ENCODE data around the gene CTSA.
"Not testable (repeated sequence)": the region's sequence is repeated elsewhere in the genome, so short reads cannot be mapped to it uniquely, and the experiment has no call there.

CTSA gene

DNA sequence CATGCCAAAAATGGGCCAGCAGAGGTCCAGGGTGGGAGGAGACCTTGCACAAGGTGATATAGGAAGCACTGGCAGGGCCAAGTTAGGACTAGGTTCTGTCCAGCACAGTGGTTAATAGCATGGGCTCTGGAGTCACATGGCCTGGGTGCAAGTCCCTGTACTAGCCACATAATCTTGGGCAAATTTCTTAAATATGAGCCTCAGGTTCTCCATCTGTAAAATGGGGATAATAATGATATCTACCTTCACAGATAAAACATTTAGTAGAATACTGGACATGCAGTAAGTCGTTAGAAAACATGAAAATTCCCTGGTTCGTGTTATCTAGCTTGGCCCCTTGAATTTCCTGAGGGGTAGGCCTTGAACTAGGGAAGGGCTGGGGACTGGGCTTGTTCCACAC lies 6.2 kb downstream of the CTSA start:
- no peak for DNase-seq

DNA sequence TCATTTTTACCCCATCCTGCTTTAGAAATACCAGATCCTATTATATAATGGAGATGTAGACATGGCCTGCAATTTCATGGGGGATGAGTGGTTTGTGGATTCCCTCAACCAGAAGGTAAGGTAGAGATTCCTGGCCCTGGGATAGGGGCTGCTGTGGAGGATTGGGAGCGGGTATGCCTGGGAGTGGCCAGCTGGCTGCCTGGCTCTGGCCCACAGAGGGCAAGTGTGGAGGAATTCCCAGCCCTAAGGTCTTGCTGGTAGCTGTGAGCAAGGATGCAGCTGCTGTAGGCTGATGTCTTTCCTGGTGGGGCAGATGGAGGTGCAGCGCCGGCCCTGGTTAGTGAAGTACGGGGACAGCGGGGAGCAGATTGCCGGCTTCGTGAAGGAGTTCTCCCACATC lies 6.6 kb downstream of the CTSA start:
- no peak for DNase-seq

GRCh38 chr20:45898285-45898684 lies 7.2 kb downstream of the CTSA start:
- DNase-seq = no peak

DNA sequence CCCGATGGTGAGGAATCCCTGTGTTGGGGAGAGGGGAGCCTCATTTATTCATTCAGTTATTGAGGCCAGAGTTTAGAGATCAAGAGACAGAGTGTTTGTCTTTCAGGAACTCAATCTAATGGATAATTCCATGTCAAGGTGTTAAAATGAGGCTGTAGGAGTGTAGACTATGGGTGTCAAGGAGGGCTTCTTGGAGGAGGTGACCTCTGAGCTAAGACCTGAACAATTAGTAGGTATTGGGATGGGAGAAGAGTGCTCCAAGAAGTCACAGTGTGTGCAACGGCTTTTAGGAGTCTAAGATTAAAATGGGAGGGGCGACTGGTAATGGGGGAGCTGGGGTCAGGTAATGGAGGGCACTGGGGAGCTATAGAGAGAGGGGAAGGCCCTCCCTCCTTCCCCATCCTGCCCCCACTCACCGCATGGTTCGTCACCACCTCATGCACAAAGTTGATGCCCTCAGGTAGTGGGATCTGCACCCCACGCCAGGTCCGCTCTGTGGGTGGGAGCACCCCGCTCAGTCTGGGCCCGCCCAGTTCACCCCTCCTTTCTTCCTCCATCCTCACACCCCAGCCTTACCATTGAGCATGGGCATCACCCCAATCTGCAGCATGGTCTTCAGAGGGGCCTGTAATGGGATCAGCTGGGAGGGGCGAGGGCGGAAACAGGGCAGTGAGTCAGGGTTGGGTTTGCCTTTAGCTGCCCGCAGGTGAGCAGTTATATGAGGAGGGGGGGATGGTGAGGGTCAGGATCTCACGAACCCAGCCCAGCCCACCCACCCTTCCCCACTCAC lies 8.1 kb downstream of the CTSA start:
- no peak for DNase-seq

DNA sequence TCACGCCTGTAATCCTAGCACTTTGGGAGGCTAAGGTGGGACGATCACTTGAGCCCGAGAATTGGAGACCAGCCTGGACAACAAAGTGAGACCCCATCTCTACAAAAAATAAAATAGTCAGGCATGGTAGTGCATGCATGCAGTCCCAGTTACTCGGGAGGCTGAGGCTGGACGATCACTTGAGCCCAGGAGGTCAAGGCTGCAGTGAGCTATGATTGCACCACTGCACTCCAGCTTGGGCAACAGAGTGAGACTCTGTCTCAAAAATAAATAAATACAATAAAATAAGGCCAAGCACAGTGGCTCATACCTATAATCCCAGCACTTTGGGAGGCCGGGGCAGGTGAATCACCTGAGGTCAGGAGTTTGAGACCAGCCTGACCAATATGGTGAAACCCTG lies 10.2 kb downstream of the CTSA start:
- not testable (repeated sequence) for DNase-seq

GRCh38 chr20:45902199-45902701 lies 11.1 kb downstream of the CTSA start:
- DNase-seq = no peak

DNA sequence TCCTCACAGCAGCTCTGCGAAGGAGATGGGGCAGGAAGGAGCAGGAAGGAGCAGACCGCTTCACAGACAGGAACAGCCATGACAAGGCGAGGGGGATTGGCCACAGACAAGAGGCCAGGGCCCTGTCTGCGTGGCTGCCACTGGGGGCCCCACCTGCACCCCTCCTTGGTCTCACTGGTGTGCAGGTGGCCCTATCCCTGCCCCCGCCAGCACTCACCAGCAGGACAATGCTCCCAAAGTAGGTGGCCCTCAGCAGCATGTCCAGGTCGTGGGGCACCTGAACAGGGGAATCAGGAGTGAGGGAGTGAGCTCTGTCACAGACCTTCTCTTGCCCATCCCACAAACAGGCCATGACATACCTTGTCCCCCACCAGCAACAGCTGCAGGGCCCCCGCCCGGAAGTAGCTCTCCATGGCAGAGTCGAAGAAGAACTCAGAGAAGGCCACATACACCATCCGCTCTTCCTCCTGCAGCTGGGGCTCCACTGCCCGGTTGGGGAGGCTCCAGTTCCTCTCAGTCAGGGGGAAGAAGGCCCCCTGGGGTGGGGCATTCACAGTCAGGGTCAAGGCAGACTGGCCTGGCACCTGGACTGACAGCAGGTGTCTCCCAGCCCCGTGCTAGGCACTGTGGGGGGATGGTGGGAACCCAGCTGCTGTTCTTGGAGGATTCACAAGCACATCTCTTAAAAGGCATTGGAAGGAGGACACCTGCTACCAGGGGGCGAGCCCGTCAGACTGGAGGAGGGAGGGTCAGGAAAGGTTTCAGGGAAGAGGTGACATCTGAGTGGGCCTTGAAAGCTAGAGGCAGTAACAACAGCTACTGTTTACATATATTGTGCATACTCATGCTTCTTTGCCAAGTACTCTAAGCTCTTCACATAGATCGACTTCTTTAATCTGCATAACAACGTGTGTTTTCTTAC lies 13.7 kb downstream of the CTSA start:
- DNase-seq = no peak

- DNase-seq = no peak
These were observed 14.5 kb downstream of the CTSA start for GRCh38 chr20:45905505-45906079.

- no peak for DNase-seq
These were observed 16.2 kb downstream of the CTSA start for GRCh38 chr20:45907219-45907948.

- DNase-seq = no peak
These were observed 16.9 kb downstream of the CTSA start for GRCh38 chr20:45908084-45908483.

GRCh38 chr20:45909336-45909808 lies 18.2 kb downstream of the CTSA start:
- DNase-seq = no peak

- DNase-seq = no peak
These were observed 18.9 kb downstream of the CTSA start for GRCh38 chr20:45909817-45910669.

- peak; percentile 89 for DNase-seq
These were observed 19.7 kb downstream of the CTSA start for GRCh38 chr20:45910670-45911485.

DNA sequence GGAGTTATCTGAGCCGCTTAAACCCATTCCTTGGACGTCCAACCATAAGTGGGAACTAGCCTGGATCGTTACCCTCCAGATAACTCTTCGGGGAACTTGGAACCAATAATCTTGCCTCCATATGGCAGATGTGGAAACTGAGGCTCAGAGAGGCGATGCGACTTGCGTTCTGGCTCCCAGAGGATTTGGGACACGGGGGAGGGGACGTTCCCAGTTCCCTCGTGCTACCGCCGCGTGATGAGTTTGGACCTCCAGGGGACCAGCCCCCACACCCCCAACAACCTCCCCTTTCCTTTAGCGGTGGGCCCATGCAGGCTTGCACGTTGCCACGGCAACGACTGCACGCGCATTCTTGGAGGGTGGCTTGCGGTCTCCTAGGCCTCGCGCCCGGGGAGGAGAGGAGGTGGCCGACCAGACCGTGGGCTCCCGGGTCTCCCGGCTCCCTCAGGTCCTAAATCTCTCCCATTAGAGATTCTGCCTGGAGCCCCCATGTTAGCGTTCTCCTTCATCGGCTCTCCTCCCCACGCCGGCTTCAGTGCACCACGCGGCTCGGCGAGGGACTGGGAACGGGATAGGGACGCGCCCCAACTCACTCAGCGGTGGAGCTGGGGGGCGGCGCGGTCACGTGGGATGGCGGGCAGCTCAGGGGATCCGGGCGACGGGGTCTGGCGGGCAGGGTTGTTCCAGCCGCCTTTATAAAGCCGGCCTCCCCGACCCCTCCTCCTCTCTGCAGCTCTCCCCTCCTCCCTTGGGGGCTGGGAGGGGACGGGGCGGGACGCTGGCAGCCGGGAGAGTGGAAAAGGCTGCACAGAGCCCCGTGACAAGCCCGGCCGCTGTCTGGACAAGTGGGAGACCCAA lies 20.6 kb downstream of the CTSA start, which contains the start of gene PLTP:
Gene PLTP (minus strand): TSS at position 670 of the 858 bp plus-strand sequence. CDS start 703 bp downstream, outside the sequence.
- DNase-seq = peak; percentile 34

GRCh38 chr20:45912344-45912682 lies 21.2 kb downstream of the CTSA start:
- no peak for DNase-seq

- no peak for DNase-seq
These were observed 22.0 kb downstream of the CTSA start for GRCh38 chr20:45913116-45913515.

GRCh38 chr20:45917790-45918141 lies 26.6 kb downstream of the CTSA start:
- no peak for DNase-seq

DNA sequence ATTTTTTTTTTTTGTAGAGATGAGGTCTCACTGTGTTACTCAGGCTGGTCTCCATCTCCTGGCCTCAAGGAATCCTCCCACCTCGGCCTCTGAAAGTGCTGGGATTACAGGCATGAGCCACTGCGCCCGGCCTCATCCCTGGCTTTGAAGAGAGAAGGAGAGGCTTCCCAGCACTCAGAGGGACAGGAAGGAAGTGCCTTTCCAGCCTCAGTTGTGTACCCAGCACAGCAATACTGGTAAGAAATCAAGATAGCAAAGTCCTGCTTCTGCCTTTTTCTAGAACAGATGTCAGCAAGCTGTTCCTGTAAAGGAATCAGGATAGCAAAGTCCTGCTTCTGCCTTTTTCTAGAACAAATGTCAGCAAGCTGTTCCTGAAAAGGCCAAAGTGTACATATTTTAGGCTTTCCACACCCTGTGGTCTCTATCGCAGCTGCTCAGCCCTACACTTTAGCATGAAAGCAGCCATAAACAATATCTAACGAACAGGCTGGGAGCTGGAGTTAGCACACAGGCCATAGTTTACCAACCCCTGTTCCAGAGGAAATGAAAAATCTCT lies 27.1 kb downstream of the CTSA start:
- DNase-seq = no peak

GRCh38 chr20:45918779-45919537 lies 27.8 kb downstream of the CTSA start:
- no peak for DNase-seq
